ENCODE results near the gene SGO2.
A peak's percentile ranks its signal among the peaks of the same experiment; 100 is the strongest.

GRCh38 chr2:200509612-200510433 is 16.2 kb upstream of the SGO2 start, which contains the start of gene KCTD18:
- TF ChIP-seq CTCF (IDR thresholded peaks at IDR 0.05) (peak; percentile 71 to 88 (median 82)), POLR2A (IDR thresholded peaks at IDR 0.05) (peak in 3 of 4 donors; percentile 30 to 89 (median 86))
